ENCODE results near the gene PRR4. TPM values are rescaled to one million over a fixed set of nuclear protein-coding genes. Genes with fewer than 3 reads are reported as not detected.

The PRR4 gene
- total RNA-seq (2022; extraction: Qiagen RNA extraction), result 1.1 to 3.9 TPM (median 3.0 TPM) in 5 replicates

GRCh38 chr12:10849425-10849878 is at the start of gene PRR4:
Gene PRR4 (minus strand): TSS chr12:10849475. CDS start chr12:10849437, 38 bp downstream.

DNA sequence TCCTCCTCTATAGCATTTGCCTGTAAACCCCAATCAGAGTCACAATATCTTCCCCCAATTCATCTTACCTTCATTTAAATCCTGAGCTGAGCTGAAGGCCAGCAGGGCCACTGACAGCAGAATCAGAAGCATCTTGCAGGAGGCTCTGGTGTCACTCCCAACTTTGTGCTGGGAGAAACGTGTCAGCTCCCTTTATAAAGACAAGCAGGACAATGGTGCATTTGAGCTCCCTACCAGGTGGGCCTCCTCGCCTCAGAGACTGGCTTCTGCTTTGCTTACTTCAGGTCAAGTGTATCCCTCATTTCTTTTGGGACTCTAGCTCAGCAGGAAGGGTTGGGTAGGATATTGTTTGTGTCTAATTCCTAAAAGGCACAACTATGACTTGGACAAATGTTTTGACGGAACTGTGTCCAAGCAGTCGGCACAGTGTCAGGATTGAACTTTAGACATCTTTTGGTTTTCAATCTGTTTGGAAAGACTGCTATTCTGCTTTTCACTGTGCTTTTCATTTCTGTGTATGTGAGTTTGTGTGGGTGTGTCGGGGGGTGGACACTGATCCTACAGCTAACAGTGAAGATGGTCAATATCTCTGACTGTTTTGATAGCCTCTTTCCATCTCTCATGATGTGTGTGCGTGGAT is 34.9 kb upstream of the PRR4 start, which contains the start of gene PRH1:
PRH1 (minus strand) TSS at position 170 of the 640 bp plus-strand sequence; CDS start at position 132, 38 bp downstream.

GRCh38 chr12:10826258-10826657 is 23.0 kb downstream of the PRR4 start, which contains the start of gene TAS2R10:
Gene TAS2R10 (minus strand): TSS chr12:10826358. CDS start chr12:10826269, 89 bp downstream.

GRCh38 chr12:10810068-10810467 is 39.2 kb downstream of the PRR4 start, which contains the start of gene TAS2R9:
Gene TAS2R9 (minus strand): TSS chr12:10810168. CDS start chr12:10810075, 93 bp downstream.

GRCh38 chr12:10807186-10807585 is 42.1 kb downstream of the PRR4 start, which contains the start of gene TAS2R8:
Gene TAS2R8 (minus strand): TSS chr12:10807286. CDS start chr12:10806980, 306 bp downstream.

DNA sequence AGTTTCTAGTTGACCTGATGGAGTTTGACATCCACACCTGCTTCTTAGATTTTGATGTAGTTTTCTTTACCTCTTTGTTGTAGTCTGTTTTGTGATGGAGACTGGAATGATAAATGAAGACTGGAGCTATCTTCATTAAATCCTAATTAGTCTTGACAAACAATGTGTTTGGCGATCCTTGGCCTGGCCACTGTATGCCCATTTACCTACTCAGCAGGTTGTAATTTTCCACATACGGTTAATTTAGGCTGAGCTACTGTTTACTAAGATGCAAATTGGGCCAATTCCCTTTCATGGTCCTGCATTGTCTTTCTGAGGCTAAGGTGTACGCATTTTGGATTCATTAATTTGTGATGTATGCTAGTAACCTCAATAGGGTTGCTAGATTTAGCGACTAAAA is 46.7 kb downstream of the PRR4 start, which contains the start of gene TAS2R7:
TAS2R7 (minus strand) TSS at position 41 of the 400 bp plus-strand sequence. CDS start 57 bp downstream, outside the sequence.

Other genes starting within 250 kb of the PRR4 start
- gene MAGOHB, start 235.9 kb downstream of the PRR4 start, total RNA-seq (2022; extraction: Qiagen RNA extraction), result 40.4 to 75.6 TPM (median 46.4 TPM) in 5 replicates
- gene STYK1, start 175.4 kb downstream of the PRR4 start, total RNA-seq (2022; extraction: Qiagen RNA extraction), result 0.11 to 0.51 TPM (median 0.20 TPM) in 5 replicates
- gene YBX3, start 126.2 kb downstream of the PRR4 start, total RNA-seq (2022; extraction: Qiagen RNA extraction), result 248 to 287 TPM (median 273 TPM) in 5 replicates
- gene TAS2R7, start 46.8 kb downstream of the PRR4 start, total RNA-seq (2022; extraction: Qiagen RNA extraction), result not detected in 5 replicates
- not detected in 5 replicates for gene TAS2R8, start 42.2 kb downstream of the PRR4 start, total RNA-seq (2022; extraction: Qiagen RNA extraction)
- not detected in 5 replicates for gene TAS2R9, start 39.3 kb downstream of the PRR4 start, total RNA-seq (2022; extraction: Qiagen RNA extraction)
- gene TAS2R10, start 23.1 kb downstream of the PRR4 start, total RNA-seq (2022; extraction: Qiagen RNA extraction), result 0.11 to 0.13 TPM in 2 of 5 replicates, not detected in the others
- 1.8 to 3.2 TPM (median 2.4 TPM) in 5 replicates for gene PRH1, start 34.8 kb upstream of the PRR4 start, total RNA-seq (2022; extraction: Qiagen RNA extraction)
- gene TAS2R13, start 60.1 kb upstream of the PRR4 start, total RNA-seq (2022; extraction: Qiagen RNA extraction), result not detected in 5 replicates
- 0.26 to 0.27 TPM in 2 of 5 replicates, not detected in the others for gene PRH2, start 79.8 kb upstream of the PRR4 start, total RNA-seq (2022; extraction: Qiagen RNA extraction)
- 0.28 to 0.62 TPM (median 0.55 TPM) in 5 replicates for gene TAS2R14, start 89.8 kb upstream of the PRR4 start, total RNA-seq (2022; extraction: Qiagen RNA extraction)
- gene TAS2R50, start 137.4 kb upstream of the PRR4 start, total RNA-seq (2022; extraction: Qiagen RNA extraction), result not detected in 5 replicates
- gene TAS2R20, start 148.8 kb upstream of the PRR4 start, total RNA-seq (2022; extraction: Qiagen RNA extraction), result 0.06 to 0.12 TPM (median 0.11 TPM) in 3 of 5 replicates, not detected in the others
- gene TAS2R19, start 173.1 kb upstream of the PRR4 start, total RNA-seq (2022; extraction: Qiagen RNA extraction), result 0.09 to 0.15 TPM in 2 of 5 replicates, not detected in the others
- gene TAS2R31, start 181.9 kb upstream of the PRR4 start, total RNA-seq (2022; extraction: Qiagen RNA extraction), result 0.08 to 0.27 TPM (median 0.11 TPM) in 4 of 5 replicates, not detected in the other
- not detected in 5 replicates for gene TAS2R46, start 212.8 kb upstream of the PRR4 start, total RNA-seq (2022; extraction: Qiagen RNA extraction)
- not detected in 5 replicates for gene TAS2R43, start 242.8 kb upstream of the PRR4 start, total RNA-seq (2022; extraction: Qiagen RNA extraction)

Data from A549 treated with dexamethasone at 1 μM for 4 hours (cell line).